Measurements from ENCODE around the gene SYNE1.

- TF ChIP-seq CTCF (IDR thresholded peaks at IDR 0.05), result no peak
- no peak for TF ChIP-seq POLR2A (IDR thresholded peaks at IDR 0.05)
Observed at GRCh38 chr6:152164957-152165356, 472.2 kb downstream of the SYNE1 start.
